Lower leg skin (tissue), 3 donors: Measurements from ENCODE around the gene CASP4.

Source experiments
- CTCF ChIP-seq, 3 donors: fragments of 450-650 bp; IDR thresholded peaks; one replicate each; pipeline ENCODE4 v1.5.1; 2016; ENCODE audit warnings: antibody characterized with exemption in 3 of 3, mild to moderate bottlenecking in 3 of 3, moderate library complexity in 2 of 3
- POLR2A ChIP-seq, 2 donors: fragments of 450-650 bp; IDR thresholded peaks; one replicate each; pipeline ENCODE4 v1.6.1; 2016 to 2017; ENCODE audit warnings: antibody characterized with exemption in 2 of 2, mild to moderate bottlenecking in 1 of 2, moderate library complexity in 1 of 2

- TF ChIP-seq CTCF (IDR thresholded peaks at IDR 0.05) (no peak), POLR2A (IDR thresholded peaks at IDR 0.05) (no peak)
Measured at GRCh38 chr11:104907521-104908185, 60.7 kb downstream of the CASP4 start.
